NCI-H1092 treated with DMSO at 0.1 percent for 48 hours (cell line): ENCODE data around the gene TSPAN4.

Source experiments
- DNase-seq: peaks from one replicate; lab custom pipeline; 2025; lab: John Stamatoyannopoulos, UW

The TSPAN4 gene

GRCh38 chr11:824292-824880, 18.3 kb upstream of the TSPAN4 start:
- peak; percentile 88 for DNase-seq

GRCh38 chr11:824942-825341, 17.7 kb upstream of the TSPAN4 start:
- peak; percentile 52 for DNase-seq

GRCh38 chr11:825366-826226, 17.1 kb upstream of the TSPAN4 start:
- DNase-seq = no peak

- no peak for DNase-seq
These were observed 16.4 kb upstream of the TSPAN4 start for GRCh38 chr11:826227-826621.

GRCh38 chr11:826836-827145, 15.9 kb upstream of the TSPAN4 start:
- DNase-seq = no peak

- no peak for DNase-seq
These were observed 15.3 kb upstream of the TSPAN4 start for GRCh38 chr11:827146-827896.

- DNase-seq = no peak
These were observed 14.8 kb upstream of the TSPAN4 start, which contains the start of gene CRACR2B for GRCh38 chr11:827897-828192. TSS of gene CRACR2B (plus strand) at chr11:827919. CDS start at chr11:828608, 689 bp downstream.

- DNase-seq = no peak
These were observed 14.0 kb upstream of the TSPAN4 start for GRCh38 chr11:828506-829175.

GRCh38 chr11:829176-829846, 13.3 kb upstream of the TSPAN4 start:
- no peak for DNase-seq

- DNase-seq = no peak
These were observed 12.8 kb upstream of the TSPAN4 start for GRCh38 chr11:829847-830294.

GRCh38 chr11:830295-831117, 12.1 kb upstream of the TSPAN4 start:
- peak; percentile 80 for DNase-seq

GRCh38 chr11:831118-831864, 11.4 kb upstream of the TSPAN4 start:
- DNase-seq = peak; percentile 56

- no peak for DNase-seq
These were observed 10.6 kb upstream of the TSPAN4 start for GRCh38 chr11:831961-832528.

GRCh38 chr11:832529-833113, 10.0 kb upstream of the TSPAN4 start, which contains the start of gene CD151:
TSS of gene CD151 (plus strand) at chr11:832952. CDS start at chr11:836070, 3,118 bp downstream.
- DNase-seq = peak; percentile 9

GRCh38 chr11:833114-833791, 9.4 kb upstream of the TSPAN4 start:
- DNase-seq = peak; percentile 21

- DNase-seq = no peak
These were observed 8.8 kb upstream of the TSPAN4 start for GRCh38 chr11:833849-834311.

GRCh38 chr11:834371-835316, 8.0 kb upstream of the TSPAN4 start:
- no peak for DNase-seq

GRCh38 chr11:836274-836673, 6.4 kb upstream of the TSPAN4 start:
- no peak for DNase-seq
